Breast epithelium (tissue), 4 donors: ENCODE measurements around the gene C19orf47. TPM values are rescaled to one million over a fixed set of nuclear protein-coding genes. Genes with fewer than 3 reads are reported as not detected.

Experiments
- DNase-seq, 2 donors: peaks; one replicate each; pipeline ENCODE4 v3.0.0-alpha.2; 2019; ENCODE audit warnings: low spot score in 2 of 2
- H3K27ac ChIP-seq, 2 donors: fragments of 200-600 bp; sonication (generic) in 1 of 2; one replicate each; pipeline ENCODE4 v1.5.1; 2016 to 2019; ENCODE audit warnings: mild to moderate bottlenecking in 1 of 2
- H3K27me3 ChIP-seq, 2 donors: fragments of 200-600 bp; sonication (generic) in 1 of 2; one replicate each; pipeline versions ENCODE4 v1.5.1 to v1.6.0; 2017 to 2019; ENCODE audit warnings: control low read depth in 1 of 2, mild to moderate bottlenecking in 1 of 2
- H3K36me3 ChIP-seq: fragments of 200-600 bp; one replicate; pipeline ENCODE4 v1.5.1; 2019
- H3K4me1 ChIP-seq, 2 donors: fragments of 200-600 bp; sonication (generic); one replicate each; pipeline ENCODE4 v1.5.1; 2016 to 2019; ENCODE audit warnings: control low read depth in 1 of 2
- H3K4me3 ChIP-seq, 3 donors: fragments of 200-600 bp; sonication (generic); 1 replicate in 2 of 3; 2 replicates in 1 of 3; pipeline ENCODE4 v1.5.1; 2016 to 2019; ENCODE audit warnings: mild to moderate bottlenecking in 3 of 3, moderate library complexity in 2 of 3
- H3K9me3 ChIP-seq, 2 donors: fragments of 200-600 bp; sonication (generic) in 1 of 2; one replicate each; pipeline ENCODE4 v1.5.1; 2016 to 2019; ENCODE audit warnings: control low read depth in 1 of 2
- POLR2A ChIP-seq: fragments of 450-650 bp; IDR thresholded peaks from one replicate; pipeline ENCODE4 v1.6.1; 2016; ENCODE audit warnings: antibody characterized with exemption, mild to moderate bottlenecking, moderate library complexity
- POLR2AphosphoS5 ChIP-seq, 3 donors: sonication (generic); formaldehyde crosslinking; IDR thresholded peaks; one replicate each; pipeline ENCODE4 v1.6.1; 2017; ENCODE audit warnings: antibody characterized with exemption in 3 of 3
- intact Hi-C: fragments of 100-400 bp; cut with DNase I; formaldehyde crosslinking; loops from one replicate; pipeline ENCODE4 v1.15.1; 2023; ENCODE audit warnings: low total_unique reads
- total RNA-seq, 3 donors: library from RNA; depleted of rRNA; stranded (reverse); fragments of >200 nt; gene quantifications; one replicate each; pipeline ENCODE4 v1.1.0, GENCODE V29; 2016
- TF ChIP-seq, protein P1 (sequence below), 3 donors: fragments of 450-650 bp; IDR thresholded peaks; one replicate each; pipeline ENCODE4 v1.5.1; 2016 to 2017; ENCODE audit warnings: antibody characterized with exemption in 3 of 3, mild to moderate bottlenecking in 3 of 3, moderate library complexity in 3 of 3

The C19orf47 gene
- total RNA-seq, 3 donors from 2014 or later = 6.7 to 13.0 (median 10.2) TPM

DNA sequence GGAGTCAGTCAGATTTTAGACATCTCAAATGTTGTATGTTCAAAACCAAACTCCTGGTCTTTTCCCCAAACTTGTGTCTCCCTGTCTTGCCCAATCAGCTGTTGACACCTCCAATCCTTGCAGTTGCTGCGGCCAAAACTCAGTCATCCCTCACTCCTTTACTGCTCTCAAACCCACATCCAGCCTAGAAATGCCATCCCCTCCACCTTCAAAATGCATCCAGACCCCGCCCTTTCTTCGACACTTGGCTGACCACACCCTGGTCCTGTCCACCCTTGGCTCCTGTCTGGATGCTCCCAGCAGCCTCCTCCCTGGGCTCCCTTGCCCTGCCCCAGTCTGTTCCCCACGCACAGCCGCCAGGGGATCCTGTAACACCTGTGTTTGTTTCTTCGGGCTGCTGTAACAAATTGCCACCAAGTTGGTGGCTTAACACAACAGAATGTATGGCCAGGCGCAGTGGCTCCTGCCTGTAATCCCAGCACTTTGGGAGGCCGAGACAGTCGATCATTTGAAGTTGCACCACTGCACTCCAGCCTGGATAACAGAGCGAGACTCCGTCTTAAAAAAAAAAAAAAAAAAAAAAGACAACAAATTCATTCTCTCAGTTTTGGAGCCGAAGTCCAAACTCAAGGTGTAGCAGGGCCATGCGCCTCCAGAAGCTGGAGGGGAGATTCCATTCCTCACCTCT is 12.0 kb upstream of the C19orf47 start:
- Histone ChIP-seq H3K9me3 (no peaks in the 10 kb centered on the region), H3K4me3 (no peak overlapping the region), H3K4me1 (no peaks in the 10 kb centered on the region), H3K36me3 (no peaks in the 10 kb centered on the region), H3K27ac (no peak overlapping the region), H3K27me3 (no peaks in the 10 kb centered on the region)
- DNase-seq = no peak
- intact Hi-C loops = no loop called here
- TF ChIP-seq POLR2AphosphoS5 (IDR thresholded peaks at IDR 0.05) (no peak), POLR2A (no peak)
- TF ChIP-seq, protein P1, sequence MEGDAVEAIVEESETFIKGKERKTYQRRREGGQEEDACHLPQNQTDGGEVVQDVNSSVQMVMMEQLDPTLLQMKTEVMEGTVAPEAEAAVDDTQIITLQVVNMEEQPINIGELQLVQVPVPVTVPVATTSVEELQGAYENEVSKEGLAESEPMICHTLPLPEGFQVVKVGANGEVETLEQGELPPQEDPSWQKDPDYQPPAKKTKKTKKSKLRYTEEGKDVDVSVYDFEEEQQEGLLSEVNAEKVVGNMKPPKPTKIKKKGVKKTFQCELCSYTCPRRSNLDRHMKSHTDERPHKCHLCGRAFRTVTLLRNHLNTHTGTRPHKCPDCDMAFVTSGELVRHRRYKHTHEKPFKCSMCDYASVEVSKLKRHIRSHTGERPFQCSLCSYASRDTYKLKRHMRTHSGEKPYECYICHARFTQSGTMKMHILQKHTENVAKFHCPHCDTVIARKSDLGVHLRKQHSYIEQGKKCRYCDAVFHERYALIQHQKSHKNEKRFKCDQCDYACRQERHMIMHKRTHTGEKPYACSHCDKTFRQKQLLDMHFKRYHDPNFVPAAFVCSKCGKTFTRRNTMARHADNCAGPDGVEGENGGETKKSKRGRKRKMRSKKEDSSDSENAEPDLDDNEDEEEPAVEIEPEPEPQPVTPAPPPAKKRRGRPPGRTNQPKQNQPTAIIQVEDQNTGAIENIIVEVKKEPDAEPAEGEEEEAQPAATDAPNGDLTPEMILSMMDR (IDR thresholded peaks at IDR 0.05) = no peak

GRCh38 chr19:40358773-40359172 is 10.6 kb upstream of the C19orf47 start:
- no peak for TF ChIP-seq POLR2AphosphoS5 (IDR thresholded peaks at IDR 0.05)
- TF ChIP-seq, protein P1 (IDR thresholded peaks at IDR 0.05) = no peak
- TF ChIP-seq POLR2A = no peak
- intact Hi-C loops = no loop called here

GRCh38 chr19:40357640-40358039 is 9.4 kb upstream of the C19orf47 start:
- Histone ChIP-seq H3K27ac (no peak overlapping the region), H3K36me3 (no peaks in the 10 kb centered on the region), H3K9me3 (no peaks in the 10 kb centered on the region), H3K27me3 (no peaks in the 10 kb centered on the region), H3K4me1 (no peaks in the 10 kb centered on the region), H3K4me3 (no peak overlapping the region)
- no peak for DNase-seq
- TF ChIP-seq, protein P1 (IDR thresholded peaks at IDR 0.05) = no peak
- TF ChIP-seq POLR2AphosphoS5 (IDR thresholded peaks at IDR 0.05) (no peak), POLR2A (no peak)
- intact Hi-C loops = no loop called here

More at GRCh38 chr19:40358773-40359172, 10.6 kb upstream of the C19orf47 start:
- Histone ChIP-seq H3K9me3 (no peaks in the 10 kb centered on the region), H3K36me3 (no peaks in the 10 kb centered on the region), H3K4me3 (no peak overlapping the region), H3K4me1 (no peaks in the 10 kb centered on the region), H3K27me3 (no peaks in the 10 kb centered on the region), H3K27ac (no peak overlapping the region)
- no peak for DNase-seq

DNA sequence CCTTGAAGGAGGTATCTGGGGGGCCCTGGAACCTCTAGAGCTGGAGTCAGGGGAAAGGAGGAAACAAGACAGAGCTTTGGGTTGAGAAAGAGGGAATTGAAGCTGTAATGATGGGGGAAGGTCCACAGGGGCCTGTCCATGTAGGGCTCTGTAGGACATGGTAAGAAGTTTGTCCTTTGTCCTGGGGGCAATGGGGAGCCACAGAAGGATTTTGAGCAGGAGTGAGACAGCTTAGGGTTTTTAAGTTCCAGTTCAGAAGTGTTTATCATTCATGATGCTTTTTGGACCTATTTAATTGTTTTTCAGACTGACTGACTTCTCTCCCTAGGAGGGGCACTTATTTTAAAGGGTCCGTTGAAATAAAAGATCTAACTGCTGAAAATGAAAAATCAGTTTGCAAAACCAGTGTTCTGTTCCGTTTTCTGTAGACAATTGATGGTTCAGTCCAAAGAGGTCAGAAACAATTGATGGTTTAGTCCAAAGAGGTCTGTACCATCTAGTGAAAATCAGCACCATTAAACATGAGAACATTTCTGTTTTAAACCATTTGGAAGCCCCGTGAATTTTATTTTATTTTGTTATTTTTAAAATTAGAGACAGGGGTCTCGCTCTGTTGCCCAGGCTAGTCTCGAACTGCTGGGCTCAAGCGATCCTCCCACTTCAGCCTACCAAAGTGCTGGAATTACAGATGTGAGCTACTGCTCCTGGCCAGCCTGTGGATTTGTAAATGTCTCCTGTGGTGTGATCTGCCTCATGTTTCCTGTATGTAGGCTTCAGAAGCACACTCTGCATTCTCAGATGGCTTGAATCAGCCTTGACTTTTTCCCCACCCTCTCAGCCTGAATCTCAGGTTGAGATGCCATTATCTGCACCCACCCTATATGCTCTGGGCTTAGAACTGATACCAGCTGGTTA is 8.7 kb upstream of the C19orf47 start:
- Histone ChIP-seq H3K4me1 (no peaks in the 10 kb centered on the region), H3K27ac (no peak overlapping the region), H3K36me3 (no peaks in the 10 kb centered on the region), H3K9me3 (no peaks in the 10 kb centered on the region), H3K27me3 (no peaks in the 10 kb centered on the region), H3K4me3 (no peak overlapping the region)
- DNase-seq = no peak
- TF ChIP-seq, protein P1 (IDR thresholded peaks at IDR 0.05) = no peak
- TF ChIP-seq POLR2AphosphoS5 (IDR thresholded peaks at IDR 0.05) = no peak
- TF ChIP-seq POLR2A = no peak
- intact Hi-C loops = no loop called here
